GM20000 (cell line): ENCODE measurements around the gene RAB13.

Experiments used
- DNase-seq: peaks from one replicate; pipeline ENCODE4 v3.0.0; 2012; ENCODE audit warnings: low spot score
- CTCF ChIP-seq: IDR thresholded peaks from 2 replicates; pipeline ENCODE4 v1.5.1; 2012; ENCODE audit warnings: mild to moderate bottlenecking, control low read depth; ENCODE audit errors: extremely low read depth, missing control alignments

RAB13 gene

GRCh38 chr1:153963030-153963849 is 22.9 kb downstream of the RAB13 start, which contains the start of gene SLC39A1:
TSS of gene SLC39A1 (minus strand) at chr1:153963537. CDS start at chr1:153962715, 822 bp downstream.
- peak; percentile 89 for DNase-seq
- no peak for TF ChIP-seq CTCF

- DNase-seq, result no peak
These were observed 23.8 kb downstream of the RAB13 start for GRCh38 chr1:153962088-153963029.

GRCh38 chr1:153961421-153961820 is 24.7 kb downstream of the RAB13 start:
- no peak for TF ChIP-seq CTCF
- DNase-seq, result no peak

More at GRCh38 chr1:153962088-153963029, 23.8 kb downstream of the RAB13 start:
- no peak for TF ChIP-seq CTCF

- no peak for DNase-seq
These were observed 25.9 kb downstream of the RAB13 start for GRCh38 chr1:153960206-153960605.

GRCh38 chr1:153959454-153959853 is 26.7 kb downstream of the RAB13 start:
- no peak for DNase-seq
- TF ChIP-seq CTCF, result no peak

More at GRCh38 chr1:153960206-153960605, 25.9 kb downstream of the RAB13 start:
- TF ChIP-seq CTCF, result no peak

GRCh38 chr1:153958961-153959260 is 27.2 kb downstream of the RAB13 start:
- DNase-seq, result no peak
- TF ChIP-seq CTCF, result no peak
